Immature natural killer cell (primary cell): ENCODE results near the gene ELAVL2. TPM values are rescaled to one million over a fixed set of nuclear protein-coding genes. Genes with fewer than 3 reads are reported as not detected.

ENCODE experiments used
- DNase-seq, 3 donors: peaks; one replicate each; pipeline ENCODE4 v3.0.0; 2022; ENCODE audit warnings: mixed read lengths in 1 of 3
- H3K27ac Mint-ChIP-seq, 6 donors: one replicate each; pipeline ENCODE4 v1.8.0; 2020; ENCODE audit warnings: mixed read lengths in 6 of 6, mild to moderate bottlenecking in 5 of 6, inconsistent platforms in 4 of 6, moderate library complexity in 3 of 6
- H3K27me3 Mint-ChIP-seq, 3 donors: one replicate each; pipeline ENCODE4 v1.8.0; 2020 to 2021; ENCODE audit warnings: low read depth in 3 of 3, mild to moderate bottlenecking in 3 of 3, mixed read lengths in 3 of 3, moderate library complexity in 3 of 3, inconsistent platforms in 1 of 3
- H3K36me3 Mint-ChIP-seq, 3 donors: one replicate each; pipeline ENCODE4 v1.8.0; 2020; ENCODE audit warnings: mixed read lengths in 3 of 3, inconsistent platforms in 2 of 3, mild to moderate bottlenecking in 2 of 3
- H3K4me1 Mint-ChIP-seq, 2 donors: one replicate each; pipeline ENCODE4 v1.8.0; 2020; ENCODE audit warnings: inconsistent platforms in 2 of 2, mild to moderate bottlenecking in 2 of 2, mixed read lengths in 2 of 2, moderate library complexity in 1 of 2
- H3K4me3 Mint-ChIP-seq, 5 donors: one replicate each; pipeline ENCODE4 v1.8.0; 2020; ENCODE audit warnings: mild to moderate bottlenecking in 5 of 5, mixed read lengths in 5 of 5, inconsistent platforms in 3 of 5, moderate library complexity in 3 of 5
- H3K9me3 Mint-ChIP-seq, 6 donors: one replicate each; pipeline ENCODE4 v1.8.0; 2020; ENCODE audit warnings: mild to moderate bottlenecking in 6 of 6, mixed read lengths in 6 of 6, inconsistent platforms in 4 of 6, moderate library complexity in 3 of 6
- polyA plus RNA-seq, 3 donors: library from polyadenylated mRNA; unstranded; fragments of 300-500 nt; fragmentation: Illumina TruSeq; gene quantifications; one replicate each; pipeline ENCODE4 v1.2.3, GENCODE V29; 2021

Gene ELAVL2
- polyA plus RNA-seq, 3 donors from 2014 or later: not detected

- peaks cover 0 to 4% (median 0%) of the 10 kb centered on the region in 3 donors for H3K36me3 Mint-ChIP-seq
- no peak overlapping the region for H3K27ac Mint-ChIP-seq
- no peak overlapping the region for H3K4me3 Mint-ChIP-seq
- H3K4me1 Mint-ChIP-seq: no peaks in the 10 kb centered on the region
- no peak for DNase-seq
- peaks cover 0 to 3% (median 2%) of the 10 kb centered on the region in 3 donors for H3K27me3 Mint-ChIP-seq
- peaks cover 12 to 24% (median 17%) of the 10 kb centered on the region in 6 donors for H3K9me3 Mint-ChIP-seq
Measured at GRCh38 chr9:23829580-23830475, 3.8 kb upstream of the ELAVL2 start.

- DNase-seq: no peak
- Mint-ChIP-seq H3K4me3 (no peak overlapping the region), H3K36me3 (peaks cover 0 to 3% (median 0%) of the 10 kb centered on the region in 3 donors), H3K4me1 (no peaks in the 10 kb centered on the region), H3K27me3 (peaks cover 6 to 21% (median 13%) of the 10 kb centered on the region in 3 donors), H3K27ac (no peak overlapping the region), H3K9me3 (peaks cover 17 to 34% (median 23%) of the 10 kb centered on the region in 6 donors)
Measured at GRCh38 chr9:23825700-23826099, 340 bp downstream of the ELAVL2 start.

GRCh38 chr9:23824830-23825591, 1.0 kb downstream of the ELAVL2 start:
- no peak for DNase-seq
- Mint-ChIP-seq H3K27ac (no peak overlapping the region), H3K36me3 (no peaks in the 10 kb centered on the region), H3K4me3 (no peak overlapping the region), H3K27me3 (peaks cover 7 to 21% (median 17%) of the 10 kb centered on the region in 3 donors), H3K9me3 (peaks cover 13 to 35% (median 24%) of the 10 kb centered on the region in 6 donors), H3K4me1 (no peaks in the 10 kb centered on the region)

- H3K9me3 Mint-ChIP-seq: peaks cover 10 to 34% (median 28%) of the 10 kb centered on the region in 6 donors
- peaks cover 11 to 23% (median 21%) of the 10 kb centered on the region in 3 donors for H3K27me3 Mint-ChIP-seq
- H3K4me1 Mint-ChIP-seq: no peaks in the 10 kb centered on the region
- H3K36me3 Mint-ChIP-seq: peaks cover 0 to 5% (median 0%) of the 10 kb centered on the region in 3 donors
- no peak overlapping the region for H3K27ac Mint-ChIP-seq
- no peak for DNase-seq
- H3K4me3 Mint-ChIP-seq: no peak overlapping the region
Measured at GRCh38 chr9:23823986-23824829, 1.8 kb downstream of the ELAVL2 start.

- Mint-ChIP-seq H3K36me3 (peaks cover 0 to 8% (median 6%) of the 10 kb centered on the region in 3 donors), H3K27ac (no peak overlapping the region), H3K27me3 (peaks cover 16 to 23% (median 21%) of the 10 kb centered on the region in 3 donors), H3K4me3 (no peak overlapping the region), H3K4me1 (no peaks in the 10 kb centered on the region), H3K9me3 (peaks cover 6 to 42% (median 33%) of the 10 kb centered on the region in 6 donors)
- DNase-seq: no peak
Measured at GRCh38 chr9:23823269-23823668, 2.8 kb downstream of the ELAVL2 start.

GRCh38 chr9:23822261-23823169, 3.5 kb downstream of the ELAVL2 start:
- H3K27ac Mint-ChIP-seq: no peak overlapping the region
- H3K4me3 Mint-ChIP-seq: no peak overlapping the region
- peaks cover 6 to 46% (median 31%) of the 10 kb centered on the region in 6 donors for H3K9me3 Mint-ChIP-seq
- no peaks in the 10 kb centered on the region for H3K4me1 Mint-ChIP-seq
- peaks cover 0 to 8% (median 6%) of the 10 kb centered on the region in 3 donors for H3K36me3 Mint-ChIP-seq
- DNase-seq: no peak
- H3K27me3 Mint-ChIP-seq: peaks cover 16 to 23% (median 19%) of the 10 kb centered on the region in 3 donors

- Mint-ChIP-seq H3K36me3 (peaks cover 0 to 8% (median 6%) of the 10 kb centered on the region in 3 donors), H3K27ac (no peak overlapping the region), H3K4me3 (no peak overlapping the region), H3K9me3 (peaks cover 6 to 46% (median 30%) of the 10 kb centered on the region in 6 donors), H3K4me1 (no peaks in the 10 kb centered on the region), H3K27me3 (peaks cover 16 to 23% (median 19%) of the 10 kb centered on the region in 3 donors)
- no peak for DNase-seq
Measured at GRCh38 chr9:23821375-23822181, 4.5 kb downstream of the ELAVL2 start.

GRCh38 chr9:23820451-23821374, 5.3 kb downstream of the ELAVL2 start:
- H3K4me1 Mint-ChIP-seq: no peaks in the 10 kb centered on the region
- H3K27me3 Mint-ChIP-seq: peaks cover 16 to 23% (median 19%) of the 10 kb centered on the region in 3 donors
- peaks cover 8 to 46% (median 32%) of the 10 kb centered on the region in 6 donors for H3K9me3 Mint-ChIP-seq
- H3K36me3 Mint-ChIP-seq: peaks cover 0 to 8% (median 6%) of the 10 kb centered on the region in 3 donors
- DNase-seq: no peak
- no peak overlapping the region for H3K27ac Mint-ChIP-seq
- H3K4me3 Mint-ChIP-seq: no peak overlapping the region

GRCh38 chr9:23819403-23819802, 6.6 kb downstream of the ELAVL2 start:
- H3K36me3 Mint-ChIP-seq: peaks cover 0 to 8% (median 6%) of the 10 kb centered on the region in 3 donors
- H3K4me1 Mint-ChIP-seq: no peaks in the 10 kb centered on the region
- peaks cover 8 to 46% (median 32%) of the 10 kb centered on the region in 6 donors for H3K9me3 Mint-ChIP-seq
- no peak overlapping the region for H3K27ac Mint-ChIP-seq
- H3K4me3 Mint-ChIP-seq: no peak overlapping the region
- peaks cover 16 to 23% (median 19%) of the 10 kb centered on the region in 3 donors for H3K27me3 Mint-ChIP-seq
- no peak for DNase-seq

- Mint-ChIP-seq H3K4me3 (no peak overlapping the region), H3K27me3 (peaks cover 0 to 5% (median 0%) of the 10 kb centered on the region in 3 donors), H3K36me3 (peaks cover 0 to 6% (median 3%) of the 10 kb centered on the region in 3 donors), H3K27ac (no peak overlapping the region), H3K4me1 (no peaks in the 10 kb centered on the region), H3K9me3 (peaks cover 2 to 53% (median 24%) of the 10 kb centered on the region in 6 donors)
- DNase-seq: no peak
Measured at GRCh38 chr9:23814243-23814642, 11.8 kb downstream of the ELAVL2 start.

- H3K9me3 Mint-ChIP-seq: peaks cover 4 to 44% (median 18%) of the 10 kb centered on the region in 6 donors
- H3K36me3 Mint-ChIP-seq: no peaks in the 10 kb centered on the region
- H3K27me3 Mint-ChIP-seq: no peaks in the 10 kb centered on the region
- no peak overlapping the region for H3K4me3 Mint-ChIP-seq
- no peak overlapping the region for H3K27ac Mint-ChIP-seq
- no peak for DNase-seq
- no peaks in the 10 kb centered on the region for H3K4me1 Mint-ChIP-seq
Measured at GRCh38 chr9:23812673-23813072, 13.4 kb downstream of the ELAVL2 start.
